DMS 273 treated with DMSO at 0.1 percent for 48 hours (cell line): ENCODE data around the gene UBXN2A.
"Not testable (repeated sequence)": the region's sequence is repeated elsewhere in the genome, so short reads cannot be mapped to it uniquely, and the experiment has no call there.

Experiments used
- DNase-seq: peaks from one replicate; lab custom pipeline; 2025; lab: John Stamatoyannopoulos, UW

UBXN2A gene

GRCh38 chr2:24011250-24012104, 71.2 kb downstream of the UBXN2A start:
- DNase-seq: no peak

GRCh38 chr2:24012521-24013188, 72.4 kb downstream of the UBXN2A start:
- no peak for DNase-seq

- not testable (repeated sequence) for DNase-seq
Observed at GRCh38 chr2:24014902-24015301, 74.6 kb downstream of the UBXN2A start.

GRCh38 chr2:24015562-24016375, 75.5 kb downstream of the UBXN2A start:
- DNase-seq: no peak

GRCh38 chr2:24016376-24016761, 76.1 kb downstream of the UBXN2A start:
- no peak for DNase-seq

GRCh38 chr2:24016853-24017703, 76.8 kb downstream of the UBXN2A start:
- no peak for DNase-seq

GRCh38 chr2:24017711-24018110, 77.4 kb downstream of the UBXN2A start:
- DNase-seq: no peak

GRCh38 chr2:24018241-24018640, 78.0 kb downstream of the UBXN2A start:
- DNase-seq: no peak

GRCh38 chr2:24019729-24020128, 79.5 kb downstream of the UBXN2A start:
- DNase-seq: no peak

- DNase-seq: no peak
Observed at GRCh38 chr2:24020244-24020643, 80.0 kb downstream of the UBXN2A start.

- no peak for DNase-seq
Observed at GRCh38 chr2:24021122-24021998, 81.1 kb downstream of the UBXN2A start.

GRCh38 chr2:24022324-24022974, 82.2 kb downstream of the UBXN2A start:
- no peak for DNase-seq

GRCh38 chr2:24022975-24023575, 82.8 kb downstream of the UBXN2A start:
- DNase-seq: no peak

- DNase-seq: no peak
Observed at GRCh38 chr2:24024018-24024417, 83.8 kb downstream of the UBXN2A start.

GRCh38 chr2:24024996-24025663, 84.9 kb downstream of the UBXN2A start:
- no peak for DNase-seq

- no peak for DNase-seq
Observed at GRCh38 chr2:24026233-24026632, 86.0 kb downstream of the UBXN2A start.

GRCh38 chr2:24038786-24039499, 98.7 kb downstream of the UBXN2A start:
- no peak for DNase-seq

- DNase-seq: no peak
Observed at GRCh38 chr2:24040511-24040910, 100.2 kb downstream of the UBXN2A start.
